Dermis blood vessel endothelial cell (primary cell): ENCODE results near the gene TMEM131L. TPM values are rescaled to one million over a fixed set of nuclear protein-coding genes. Genes with fewer than 3 reads are reported as not detected.

Source experiments
- DNase-seq: peaks from one replicate; pipeline ENCODE4 v3.0.0; 2010
- total RNA-seq: library from RNA; depleted of rRNA; stranded (reverse); fragments of >200 nt; gene quantifications from 2 replicates; pipeline ENCODE4 v1.2.3, GENCODE V29; 2014

The TMEM131L gene
- total RNA-seq, 1 donor from 2014 or later, result 16.2 TPM

GRCh38 chr4:153474251-153474650 lies 8.1 kb downstream of the TMEM131L start:
- DNase-seq, result no peak

GRCh38 chr4:153476829-153477574 lies 10.8 kb downstream of the TMEM131L start:
- DNase-seq, result no peak

GRCh38 chr4:153479101-153479500 lies 12.9 kb downstream of the TMEM131L start:
- DNase-seq, result no peak

- no peak for DNase-seq
These were observed 14.5 kb downstream of the TMEM131L start for GRCh38 chr4:153480704-153481103.

GRCh38 chr4:153481478-153481877 lies 15.3 kb downstream of the TMEM131L start:
- no peak for DNase-seq

- DNase-seq, result peak; percentile 34
These were observed 17.6 kb downstream of the TMEM131L start for GRCh38 chr4:153483432-153484418.

GRCh38 chr4:153485359-153485758 lies 19.2 kb downstream of the TMEM131L start:
- no peak for DNase-seq

- DNase-seq, result no peak
These were observed 19.7 kb downstream of the TMEM131L start for GRCh38 chr4:153485860-153486259.

GRCh38 chr4:153486281-153487151 lies 20.4 kb downstream of the TMEM131L start:
- DNase-seq, result peak; percentile 86

- peak; percentile 67 for DNase-seq
These were observed 22.1 kb downstream of the TMEM131L start for GRCh38 chr4:153488006-153488891.

GRCh38 chr4:153489856-153490558 lies 23.8 kb downstream of the TMEM131L start:
- DNase-seq, result peak; percentile 89

GRCh38 chr4:153490985-153491483 lies 24.9 kb downstream of the TMEM131L start:
- DNase-seq, result no peak

- DNase-seq, result peak; percentile 40
These were observed 28.4 kb downstream of the TMEM131L start for GRCh38 chr4:153494562-153494961.

GRCh38 chr4:153495480-153496193 lies 29.5 kb downstream of the TMEM131L start:
- no peak for DNase-seq

- DNase-seq, result peak; percentile 57
These were observed 31.0 kb downstream of the TMEM131L start for GRCh38 chr4:153497091-153497531.

- DNase-seq, result peak; percentile 20
These were observed 32.1 kb downstream of the TMEM131L start for GRCh38 chr4:153497988-153498967.

- DNase-seq, result no peak
These were observed 32.8 kb downstream of the TMEM131L start for GRCh38 chr4:153499005-153499404.

- DNase-seq, result no peak
These were observed 35.4 kb downstream of the TMEM131L start for GRCh38 chr4:153501578-153501977.
